ENCODE data around the gene TLCD2. TPM values are rescaled to one million over a fixed set of nuclear protein-coding genes. Genes with fewer than 3 reads are reported as not detected.
A peak's percentile ranks its signal among the peaks of the same experiment; 100 is the strongest.

The TLCD2 gene
- total and polyA plus RNA-seq, 2 of the 13 experiments (the other 11 are each of a cell fraction or from before 2014, with no cell fraction given): 0.90 to 1.1 TPM

DNA sequence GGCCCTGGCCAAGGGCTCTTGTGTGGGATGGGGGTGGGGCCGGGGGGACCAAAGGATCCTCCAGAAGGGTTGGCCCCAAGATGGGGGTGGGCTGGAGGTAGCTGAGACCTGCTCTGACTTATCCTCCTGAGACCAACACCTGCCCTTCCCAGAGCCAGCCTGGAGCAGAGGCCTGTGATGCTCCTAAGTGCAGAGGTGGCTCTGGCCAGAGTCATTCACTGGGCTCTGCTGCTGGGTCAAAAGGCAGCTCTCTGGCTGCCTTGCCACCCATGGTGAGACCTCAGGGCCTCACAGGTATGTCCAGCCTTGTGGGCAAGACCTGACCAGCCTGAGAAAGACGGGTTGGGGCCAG, 32.9 kb upstream of the TLCD2 start:
- peak overlapping the region; percentile 80 for H3K9ac ChIP-seq (ENCODE audit: insufficient read depth, low read depth, low read length)
- intact Hi-C loops (cut with micrococcal nuclease; ENCODE audit: unreplicated experiment): loop anchor here (2.0 kb wide), 1 partner anchor 26 kb away; no protein-coding TSS in a partner anchor
- H3K27me3 ChIP-seq (ENCODE audit: control insufficient read depth in 1 of 2, insufficient read depth in 2 of 2, low read length in 2 of 2): no peaks in the 10 kb centered on the region
- peaks cover 59% of the 10 kb centered on the region for H3K4me1 ChIP-seq (ENCODE audit: insufficient read depth, low read length)
- peaks cover 14% of the 10 kb centered on the region; the same call in 1 of the 2 replicates for H4K20me1 ChIP-seq (ENCODE audit: insufficient read depth, low read length)
- in situ Hi-C loops (cut with HindIII; ENCODE audit: extremely low pct_ligation_motif_present, low pct_unique_long_range_greater_than_20kb): no loop called here
- BruUV-seq (replicated peaks): no TSS peak
- ChIA-PET CTCF (ENCODE audit: low intra/inter-chr PET ratio, low total read pairs) (no interaction called here), POLR2A (interaction anchor here (1.0 to 16.4 kb wide), 12 partner anchors 10 to 93 kb away, joined by 4 to 299 read pairs (median 6); partner anchors contain the start of genes RILP, SERPINF1 and WDR81)
- no peak for FAIRE-seq
- peak overlapping the region; percentile 84 for H3K27ac ChIP-seq (ENCODE audit: extremely low read length, insufficient read depth, low read length)
- H3K79me2 ChIP-seq (ENCODE audit: insufficient read depth, low read length): peaks cover 32% of the 10 kb centered on the region
- no CpG with 5 or more reads among the region's 2 CpGs for WGBS (ENCODE audit: low lambda C conversion rate)
- no peak overlapping the region for H2AFZ ChIP-seq (ENCODE audit: low read length)
- ATAC-seq: peak; percentile 76
- H3K9me3 ChIP-seq (ENCODE audit: low read length): no peaks in the 10 kb centered on the region
- peak overlapping the region; percentile 83 for H3K4me2 ChIP-seq (ENCODE audit: low read depth, low read length)
- H3K4me3 ChIP-seq (replicated peaks in 1 of 3; ENCODE audit: insufficient read depth in 1 of 3, low read depth in 2 of 3, low read length in 3 of 3): peak overlapping the region; percentile 60 to 83 (median 73)
- H3K36me3 ChIP-seq (replicated peaks in 1 of 2; ENCODE audit: control insufficient read depth in 1 of 2, insufficient read depth in 2 of 2, low read length in 2 of 2): peaks cover 6 to 14% of the 10 kb centered on the region in 2 experiments; a peak in 4 of 5 replicates
- no peak for DNase-seq (ENCODE audit: low spot score)
- TF ChIP-seq ZNF674 (CRISPR knock-in tag; IDR thresholded peaks at IDR 0.05; ENCODE audit: low read depth): no peak
- peak; percentile 19; the same call in 1 of the 2 replicates for TF ChIP-seq ZFY (CRISPR knock-in tag; IDR thresholded peaks at IDR 0.05)
- no peak for TF ChIP-seq ASH2L (IDR thresholded peaks at IDR 0.05; ENCODE audit: insufficient read length, low read depth, low read length)
- TF ChIP-seq ZNF20 (CRISPR knock-in tag; IDR thresholded peaks at IDR 0.05): no peak
- no peak for TF ChIP-seq NONO (IDR thresholded peaks at IDR 0.05)
- TF ChIP-seq NONO (CRISPR knock-in tag; conservative IDR thresholded peaks at IDR 0.05): peak; percentile 6; the same call in 1 of the 2 replicates
- no peak for TF ChIP-seq JARID2 (CRISPR knock-in tag; IDR thresholded peaks at IDR 0.05; ENCODE audit: insufficient replicate concordance)
- peak; percentile 10; the same call in 1 of the 2 replicates for TF ChIP-seq ZNF350 (CRISPR knock-in tag; IDR thresholded peaks at IDR 0.05; ENCODE audit: borderline replicate concordance, low read depth)
- TF ChIP-seq, protein P1, sequence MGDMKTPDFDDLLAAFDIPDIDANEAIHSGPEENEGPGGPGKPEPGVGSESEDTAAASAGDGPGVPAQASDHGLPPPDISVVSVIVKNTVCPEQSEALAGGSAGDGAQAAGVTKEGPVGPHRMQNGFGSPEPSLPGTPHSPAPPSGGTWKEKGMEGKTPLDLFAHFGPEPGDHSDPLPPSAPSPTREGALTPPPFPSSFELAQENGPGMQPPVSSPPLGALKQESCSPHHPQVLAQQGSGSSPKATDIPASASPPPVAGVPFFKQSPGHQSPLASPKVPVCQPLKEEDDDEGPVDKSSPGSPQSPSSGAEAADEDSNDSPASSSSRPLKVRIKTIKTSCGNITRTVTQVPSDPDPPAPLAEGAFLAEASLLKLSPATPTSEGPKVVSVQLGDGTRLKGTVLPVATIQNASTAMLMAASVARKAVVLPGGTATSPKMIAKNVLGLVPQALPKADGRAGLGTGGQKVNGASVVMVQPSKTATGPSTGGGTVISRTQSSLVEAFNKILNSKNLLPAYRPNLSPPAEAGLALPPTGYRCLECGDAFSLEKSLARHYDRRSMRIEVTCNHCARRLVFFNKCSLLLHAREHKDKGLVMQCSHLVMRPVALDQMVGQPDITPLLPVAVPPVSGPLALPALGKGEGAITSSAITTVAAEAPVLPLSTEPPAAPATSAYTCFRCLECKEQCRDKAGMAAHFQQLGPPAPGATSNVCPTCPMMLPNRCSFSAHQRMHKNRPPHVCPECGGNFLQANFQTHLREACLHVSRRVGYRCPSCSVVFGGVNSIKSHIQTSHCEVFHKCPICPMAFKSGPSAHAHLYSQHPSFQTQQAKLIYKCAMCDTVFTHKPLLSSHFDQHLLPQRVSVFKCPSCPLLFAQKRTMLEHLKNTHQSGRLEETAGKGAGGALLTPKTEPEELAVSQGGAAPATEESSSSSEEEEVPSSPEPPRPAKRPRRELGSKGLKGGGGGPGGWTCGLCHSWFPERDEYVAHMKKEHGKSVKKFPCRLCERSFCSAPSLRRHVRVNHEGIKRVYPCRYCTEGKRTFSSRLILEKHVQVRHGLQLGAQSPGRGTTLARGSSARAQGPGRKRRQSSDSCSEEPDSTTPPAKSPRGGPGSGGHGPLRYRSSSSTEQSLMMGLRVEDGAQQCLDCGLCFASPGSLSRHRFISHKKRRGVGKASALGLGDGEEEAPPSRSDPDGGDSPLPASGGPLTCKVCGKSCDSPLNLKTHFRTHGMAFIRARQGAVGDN (CRISPR knock-in tag; IDR thresholded peaks at IDR 0.05): peak; percentile 44
- no peak for TF ChIP-seq MIER2 (CRISPR knock-in tag; IDR thresholded peaks at IDR 0.05)
- 0 out of 2 replicates have a peak, but pooled peaks have one; percentile 16 for TF ChIP-seq HNRNPL (IDR thresholded peaks at IDR 0.05; ENCODE audit: low read depth, low read length)
- no peak for TF ChIP-seq ZNF543 (CRISPR knock-in tag; IDR thresholded peaks at IDR 0.05)
- peak; percentile 10 for TF ChIP-seq HES4 (CRISPR knock-in tag; IDR thresholded peaks at IDR 0.05; ENCODE audit: borderline replicate concordance)
- TF ChIP-seq MEF2D (CRISPR knock-in tag; IDR thresholded peaks at IDR 0.05): no peak

Data from HepG2 (cell line).